Small intestine (tissue), 7 donors: Measurements from ENCODE around the gene P4HA2. TPM values are rescaled to one million over a fixed set of nuclear protein-coding genes. Genes with fewer than 3 reads are reported as not detected.

Experiments used
- DNase-seq, 2 donors: peaks; one replicate each; pipeline versions ENCODE4 v3.0.0 to v3.0.0-alpha.2; 2013
- FAIRE-seq: peaks from 2 replicates; lab custom pipeline; 2012; peaks lifted over from hg19 to GRCh38; lab: Jason Lieb, UNC
- H3K27ac ChIP-seq, 3 donors: one replicate each; pipeline ENCODE4 v1.5.1; 2013; ENCODE audit warnings: low read length in 2 of 3, mild to moderate bottlenecking in 2 of 3, control low read depth in 1 of 3, inconsistent platforms in 1 of 3, low read depth in 1 of 3, moderate library complexity in 1 of 3
- H3K27me3 ChIP-seq, 3 donors: one replicate each; pipeline ENCODE4 v1.6.1; 2013; ENCODE audit warnings: low read length in 3 of 3, inconsistent platforms in 1 of 3; ENCODE audit not compliant: control insufficient read depth in 3 of 3, insufficient read depth in 3 of 3
- H3K36me3 ChIP-seq, 3 donors: one replicate each; pipeline ENCODE4 v1.6.1; 2013; ENCODE audit warnings: low read length in 3 of 3, inconsistent platforms in 1 of 3, low read depth in 1 of 3, mild to moderate bottlenecking in 1 of 3, moderate library complexity in 1 of 3; ENCODE audit not compliant: control insufficient read depth in 3 of 3, insufficient read depth in 2 of 3
- H3K4me1 ChIP-seq, 3 donors: one replicate each; pipeline ENCODE4 v1.6.1; 2013; ENCODE audit warnings: low read length in 2 of 3, inconsistent platforms in 1 of 3, low read depth in 1 of 3, mild to moderate bottlenecking in 1 of 3, moderate library complexity in 1 of 3; ENCODE audit not compliant: control insufficient read depth in 3 of 3, insufficient read depth in 2 of 3
- H3K4me3 ChIP-seq, 3 donors: one replicate each; pipeline ENCODE4 v1.5.1; 2013; ENCODE audit warnings: low read length in 3 of 3, control low read depth in 1 of 3, inconsistent platforms in 1 of 3, low read depth in 1 of 3, mild to moderate bottlenecking in 1 of 3, moderate library complexity in 1 of 3
- H3K9me3 ChIP-seq, 2 donors: one replicate each; pipeline ENCODE4 v1.6.1; 2013; ENCODE audit warnings: low read depth in 1 of 2, low read length in 1 of 2; ENCODE audit not compliant: control insufficient read depth in 2 of 2, insufficient read depth in 1 of 2
- WGBS, 3 donors: extraction: QIAGEN DNeasy Blood & Tissue Kit; methylation state at CpG; one replicate each; pipeline ENCODE4 v1.1.7; 2013; 5-methylcytosine and 5-hydroxymethylcytosine counted together
- polyA plus RNA-seq, 4 donors: library from polyadenylated mRNA; stranded (reverse) in 3 of 4; unstranded in 1 of 4; fragments of 200-250 nt in 3 of 4; fragments of 120-200 nt in 1 of 4; gene quantifications; one replicate each; pipeline versions ENCODE4 v1.2.1 to v1.2.3, GENCODE V29; 2013
- donor health status: healthy with polysubstance abuse.
- donor health status: control.
- donor health status: control.
- donor health status: Bipolar disorder and iron deficiency.
- donor health status: healthy.

P4HA2 gene
- polyA plus RNA-seq, 4 donors, result 15.7 to 34.3 (median 22.0) TPM

DNA sequence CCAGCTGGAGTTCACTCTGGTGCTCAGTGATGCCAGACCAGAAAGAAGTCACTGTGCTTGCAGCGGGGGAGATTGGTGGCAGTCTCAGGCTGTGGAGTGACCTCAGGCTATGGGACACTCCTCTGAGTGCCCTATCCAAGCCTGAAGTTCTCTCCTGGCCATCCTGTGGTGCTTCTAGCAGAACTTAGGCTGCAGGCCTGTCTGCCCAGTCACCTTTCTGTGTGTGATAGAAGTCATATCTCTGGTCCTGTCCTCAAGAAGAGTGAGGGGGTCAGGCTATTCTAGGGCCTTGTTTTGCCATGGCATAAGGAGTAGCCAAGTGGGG is 39.1 kb upstream of the P4HA2 start:
- no peaks in the 10 kb centered on the region for H3K9me3 ChIP-seq
- H3K36me3 ChIP-seq, result peaks cover 0 to 74% (median 0%) of the 10 kb centered on the region in 3 donors
- no peaks in the 10 kb centered on the region for H3K27me3 ChIP-seq
- DNase-seq (no peak), FAIRE-seq (no peak)
- 95 to 100% (median 99%) methylated on average over 1 of the region's 1 CpG for WGBS, 3 donors
- peaks cover 0 to 33% (median 4%) of the 10 kb centered on the region in 3 donors for H3K4me1 ChIP-seq
- H3K4me3 ChIP-seq, result no peak overlapping the region
- H3K27ac ChIP-seq, result no peak overlapping the region

DNA sequence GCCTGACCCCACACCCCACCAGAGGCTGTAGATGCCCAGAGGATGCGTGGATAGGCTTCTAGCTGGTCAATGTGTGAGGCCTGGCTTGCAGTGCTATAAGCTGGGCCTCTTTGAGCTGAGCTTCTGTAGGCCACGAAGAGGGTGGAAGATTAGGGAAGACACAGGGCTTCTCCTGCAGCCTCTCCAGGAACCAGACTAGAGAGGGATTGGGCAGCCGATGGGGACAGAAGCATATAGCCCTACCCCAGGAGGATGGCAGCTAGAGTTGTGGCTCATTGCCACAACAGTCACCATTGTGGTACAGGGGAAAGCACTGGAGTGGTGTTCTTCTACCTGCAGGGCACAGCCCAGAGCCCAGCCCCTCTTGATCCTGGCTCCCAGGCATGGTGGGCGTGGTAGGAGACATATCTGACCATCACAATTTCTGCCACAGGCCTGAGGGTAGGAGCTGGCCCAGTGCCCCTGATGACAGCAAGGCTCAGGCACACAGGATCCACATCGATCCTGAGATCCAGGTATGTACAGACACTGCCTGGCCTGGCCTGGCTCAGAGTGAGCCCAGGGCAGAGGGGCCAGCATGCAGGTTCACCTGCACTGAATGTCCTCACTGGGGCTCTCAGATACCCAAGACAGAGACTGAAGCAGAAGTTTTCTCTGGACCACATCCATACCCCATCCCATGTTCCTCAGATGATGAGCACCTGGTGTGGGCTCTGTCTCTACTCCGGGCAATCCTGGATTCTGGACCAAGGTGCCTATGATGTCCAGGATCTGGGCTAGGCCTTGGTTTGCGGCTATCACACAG is 38.6 kb upstream of the P4HA2 start:
- H3K4me3 ChIP-seq, result no peak overlapping the region
- peaks cover 0 to 71% (median 0%) of the 10 kb centered on the region in 3 donors for H3K36me3 ChIP-seq
- no peaks in the 10 kb centered on the region for H3K27me3 ChIP-seq
- 77 to 85% (median 77%) methylated on average over 7 of the region's 7 CpGs for WGBS, 3 donors
- H3K4me1 ChIP-seq, result peaks cover 0 to 33% (median 6%) of the 10 kb centered on the region in 3 donors
- H3K9me3 ChIP-seq, result no peaks in the 10 kb centered on the region
- DNase-seq (no peak), FAIRE-seq (no peak)
- H3K27ac ChIP-seq, result peak overlapping the region in 2 of 3 donors; percentile 79 to 84

DNA sequence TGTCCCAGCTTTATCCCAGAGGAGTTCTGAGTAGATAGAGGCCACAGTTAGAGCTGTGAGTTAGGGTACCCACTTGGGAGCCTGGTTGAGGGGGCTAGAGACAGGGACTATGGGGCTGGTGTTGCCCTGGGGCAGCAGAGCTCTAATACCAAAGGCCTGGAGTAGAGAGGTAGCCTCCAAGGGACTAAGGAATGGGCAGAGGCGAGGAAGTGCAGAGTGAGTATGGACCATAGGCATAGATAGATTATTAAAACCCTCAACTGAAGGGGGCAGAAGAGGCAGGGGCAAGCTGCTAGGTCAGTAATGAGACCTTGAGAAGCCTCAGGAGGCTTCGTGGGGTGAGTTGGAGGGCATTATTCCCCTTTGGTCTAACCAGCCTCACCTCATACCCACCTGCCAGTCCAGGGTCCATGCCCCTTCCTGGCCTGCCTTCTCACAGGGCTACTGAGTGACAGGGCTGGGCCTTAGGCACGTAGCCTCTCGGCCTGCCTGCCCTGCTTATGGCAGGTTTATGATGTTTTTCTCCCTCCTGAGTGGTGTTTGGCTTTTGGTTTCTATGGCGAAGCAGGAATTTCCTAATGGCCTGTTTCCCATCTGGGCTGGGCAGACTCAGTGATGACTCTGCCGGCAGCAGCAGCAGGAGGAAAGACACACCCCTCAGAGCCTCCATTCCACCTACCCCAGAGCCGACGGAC is 37.8 kb upstream of the P4HA2 start:
- no peak for FAIRE-seq
- Histone ChIP-seq H3K27me3 (no peaks in the 10 kb centered on the region), H3K4me1 (peaks cover 0 to 29% (median 12%) of the 10 kb centered on the region in 3 donors), H3K4me3 (no peak overlapping the region), H3K9me3 (no peaks in the 10 kb centered on the region), H3K36me3 (peaks cover 0 to 69% (median 0%) of the 10 kb centered on the region in 3 donors), H3K27ac (peak overlapping the region; percentile 45 to 88 (median 84))
- DNase-seq, result peak; percentile 80 to 94
- 19 to 32% (median 29%) methylated on average over 8 of the region's 8 CpGs for WGBS, 3 donors

DNA sequence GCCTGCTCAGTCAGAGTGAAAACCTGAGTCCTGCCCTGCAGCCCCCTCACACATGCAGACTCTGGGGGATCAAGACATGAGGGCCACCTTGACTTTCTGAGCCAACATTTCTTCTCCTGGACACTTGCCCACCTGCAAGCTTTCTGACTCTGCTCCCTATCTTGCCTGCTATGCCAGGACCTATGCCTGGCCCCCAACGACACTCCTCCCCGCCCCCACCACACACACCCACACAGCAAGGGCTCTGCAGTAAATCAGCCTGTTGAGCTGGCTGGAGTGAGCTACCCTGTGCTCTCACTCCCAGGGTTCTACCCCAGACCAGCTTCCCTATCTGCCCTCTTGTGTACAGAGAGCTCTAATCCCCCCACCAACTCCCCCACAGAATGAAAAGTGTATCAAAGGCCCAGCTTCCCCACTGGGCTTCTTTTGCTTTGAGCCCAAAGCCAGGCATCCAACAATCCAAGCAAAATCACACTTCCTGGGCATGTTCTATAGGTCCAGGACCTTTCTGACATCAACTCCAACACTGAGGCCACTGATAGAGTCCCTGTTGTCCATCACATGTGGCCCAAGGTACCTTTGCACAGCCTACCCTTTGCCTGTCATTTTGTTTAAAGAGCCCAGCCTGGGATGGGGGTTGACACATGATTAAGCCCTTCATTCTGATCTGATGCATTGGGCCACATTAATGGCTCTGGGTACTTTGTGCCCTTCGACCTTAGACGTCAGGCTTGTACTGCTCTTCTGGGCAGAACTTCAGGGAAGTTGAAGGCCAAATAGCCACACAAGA is 37.1 kb upstream of the P4HA2 start:
- Histone ChIP-seq H3K27ac (peak overlapping the region; percentile 45 to 88 (median 84)), H3K4me1 (peaks cover 0 to 30% (median 12%) of the 10 kb centered on the region in 3 donors), H3K27me3 (peaks cover 0 to 3% (median 0%) of the 10 kb centered on the region in 3 donors), H3K4me3 (no peak overlapping the region), H3K9me3 (no peaks in the 10 kb centered on the region), H3K36me3 (peaks cover 0 to 67% (median 0%) of the 10 kb centered on the region in 3 donors)
- WGBS, 3 donors, result 55 to 68% (median 64%) methylated on average over 4 of the region's 4 CpGs
- FAIRE-seq (no peak), DNase-seq (no peak)

DNA sequence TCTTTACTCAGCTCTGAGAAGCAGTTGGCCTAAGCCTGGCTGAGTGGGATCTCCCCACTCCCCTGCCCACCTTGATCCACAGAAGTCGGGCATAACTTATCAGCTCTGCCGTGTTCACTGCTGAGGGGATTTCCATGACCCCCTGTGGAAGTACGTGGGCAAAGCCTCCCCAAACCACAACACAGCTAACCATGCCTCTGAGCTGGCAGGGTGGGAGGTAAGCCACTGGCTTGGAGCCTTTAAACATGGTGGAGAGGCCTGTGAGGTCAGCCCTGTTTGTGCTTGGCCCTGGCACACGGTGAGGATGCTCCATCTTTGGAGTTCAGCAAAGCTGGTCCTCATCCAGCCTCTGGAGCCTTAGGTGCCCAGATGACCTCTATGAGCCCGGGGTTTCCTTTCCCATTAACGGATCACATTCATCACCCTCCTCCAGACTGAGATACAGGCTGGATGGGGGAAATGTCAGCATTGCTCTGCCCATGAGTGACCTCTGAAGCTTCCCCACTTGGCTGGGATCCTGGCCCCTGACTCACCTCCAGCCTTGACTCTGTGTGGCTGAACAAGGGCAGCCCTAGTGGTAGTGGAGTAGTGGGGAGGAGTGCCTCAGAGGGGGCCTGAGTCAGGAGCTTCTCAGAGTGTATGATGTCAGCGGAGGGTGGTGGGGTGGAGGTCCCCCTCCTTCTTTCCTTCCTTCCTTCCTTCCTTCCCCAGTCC is 36.1 kb upstream of the P4HA2 start:
- DNase-seq (no peak), FAIRE-seq (no peak)
- Histone ChIP-seq H3K27ac (peak overlapping the region in 1 of 3 donors; percentile 88), H3K4me3 (no peak overlapping the region), H3K4me1 (peaks cover 0 to 37% (median 12%) of the 10 kb centered on the region in 3 donors), H3K9me3 (no peaks in the 10 kb centered on the region), H3K27me3 (peaks cover 0 to 4% (median 0%) of the 10 kb centered on the region in 3 donors), H3K36me3 (peaks cover 0 to 67% (median 0%) of the 10 kb centered on the region in 3 donors)
- WGBS, 3 donors, result 69 to 78% (median 71%) methylated on average over 7 of the region's 7 CpGs

DNA sequence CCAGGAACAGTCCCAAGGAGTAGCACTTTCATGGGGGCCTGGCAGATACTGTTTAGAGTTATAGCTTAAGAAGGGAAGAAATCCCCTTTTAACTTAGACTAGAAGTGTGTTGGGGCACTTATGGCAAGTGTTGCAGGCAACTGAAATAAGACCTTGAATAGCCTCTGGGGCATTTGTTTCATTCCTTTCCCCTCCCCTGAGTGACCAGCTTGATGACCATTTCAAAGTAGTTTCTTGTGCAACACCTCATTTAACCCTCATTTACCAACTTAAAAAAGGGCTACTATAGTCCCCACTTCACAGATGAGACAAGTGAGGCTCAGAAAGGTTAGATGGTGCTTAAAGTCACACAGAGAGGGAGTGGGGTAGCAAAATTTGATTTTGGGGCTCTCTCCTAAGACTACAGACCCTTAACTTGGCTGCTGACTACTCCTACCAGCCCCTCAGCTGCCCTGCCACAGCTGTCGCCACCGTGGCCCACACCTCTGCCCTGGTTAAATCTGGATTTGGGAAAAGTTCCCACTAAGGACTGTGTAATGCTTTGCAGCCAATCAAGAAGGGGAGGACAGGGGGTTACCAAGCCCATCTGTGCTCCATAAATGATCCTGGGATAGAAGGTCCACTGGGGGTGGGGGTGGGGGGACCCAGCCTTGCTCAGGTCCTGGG is 35.4 kb upstream of the P4HA2 start:
- FAIRE-seq (no peak), DNase-seq (no peak)
- WGBS, 3 donors, result 95 to 100% (median 95%) methylated on average over 2 of the region's 2 CpGs
- Histone ChIP-seq H3K4me1 (peaks cover under 1 to 44% (median 12%) of the 10 kb centered on the region in 3 donors), H3K27ac (peak overlapping the region in 1 of 3 donors; percentile 88), H3K27me3 (peaks cover 0 to 7% (median 0%) of the 10 kb centered on the region in 3 donors), H3K4me3 (no peak overlapping the region), H3K9me3 (no peaks in the 10 kb centered on the region), H3K36me3 (peaks cover 0 to 60% (median 0%) of the 10 kb centered on the region in 3 donors)

DNA sequence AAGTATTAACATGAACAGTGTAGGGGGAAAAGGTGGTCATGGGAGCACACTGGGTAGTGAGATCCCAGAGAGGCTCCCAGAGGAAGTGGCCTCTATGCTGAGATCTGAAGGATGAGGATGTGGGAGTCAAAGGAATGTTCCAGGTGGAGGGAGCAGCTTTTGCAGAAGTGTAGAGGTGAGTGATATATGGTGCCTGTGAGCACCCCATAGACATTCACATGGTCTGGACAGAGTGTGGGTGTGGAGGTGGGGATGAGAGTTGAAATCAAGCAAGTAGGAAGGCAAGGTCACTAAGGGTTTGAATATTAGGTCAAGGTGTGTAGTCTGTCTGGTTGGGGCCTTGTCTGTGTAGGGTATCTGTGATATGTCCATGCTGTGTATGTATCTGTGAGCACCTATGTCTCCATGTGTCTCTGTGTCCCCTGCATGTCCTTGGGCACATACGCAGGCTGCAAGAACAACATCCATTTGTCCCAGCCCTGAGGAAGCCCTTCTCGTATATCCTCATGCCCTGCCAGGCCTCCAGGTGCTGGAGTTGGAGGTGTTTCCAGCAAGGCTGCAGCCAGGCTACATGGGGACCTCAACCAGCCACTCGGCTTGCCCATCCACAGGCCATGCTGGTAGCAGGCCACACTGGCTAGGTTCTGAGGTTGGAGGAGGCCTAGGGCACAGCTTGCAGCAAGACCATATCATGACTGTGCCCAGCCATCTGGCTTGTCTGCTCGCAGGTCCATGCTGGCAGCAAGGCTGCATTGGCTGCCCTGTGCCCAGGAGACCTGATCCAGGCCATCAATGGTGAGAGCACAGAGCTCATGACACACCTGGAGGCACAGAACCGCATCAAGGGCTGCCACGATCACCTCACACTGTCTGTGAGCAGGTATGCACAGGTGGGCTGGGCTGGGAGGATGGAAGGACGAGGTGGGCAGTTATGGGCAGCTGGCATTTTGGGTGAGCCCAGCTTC is 34.5 kb upstream of the P4HA2 start:
- H3K4me3 ChIP-seq, result no peak overlapping the region
- H3K27ac ChIP-seq, result no peak overlapping the region
- WGBS, 3 donors, result 81 to 92% (median 89%) methylated on average over 7 of the region's 7 CpGs
- no peaks in the 10 kb centered on the region for H3K9me3 ChIP-seq
- peaks cover 0 to 14% (median 0%) of the 10 kb centered on the region in 3 donors for H3K27me3 ChIP-seq
- FAIRE-seq, result no peak
- peaks cover 0 to 51% (median 0%) of the 10 kb centered on the region in 3 donors for H3K36me3 ChIP-seq
- no peak for DNase-seq
- peaks cover 3 to 48% (median 12%) of the 10 kb centered on the region in 3 donors for H3K4me1 ChIP-seq
